Measurements from ENCODE around the gene PRKCZ.

DNA sequence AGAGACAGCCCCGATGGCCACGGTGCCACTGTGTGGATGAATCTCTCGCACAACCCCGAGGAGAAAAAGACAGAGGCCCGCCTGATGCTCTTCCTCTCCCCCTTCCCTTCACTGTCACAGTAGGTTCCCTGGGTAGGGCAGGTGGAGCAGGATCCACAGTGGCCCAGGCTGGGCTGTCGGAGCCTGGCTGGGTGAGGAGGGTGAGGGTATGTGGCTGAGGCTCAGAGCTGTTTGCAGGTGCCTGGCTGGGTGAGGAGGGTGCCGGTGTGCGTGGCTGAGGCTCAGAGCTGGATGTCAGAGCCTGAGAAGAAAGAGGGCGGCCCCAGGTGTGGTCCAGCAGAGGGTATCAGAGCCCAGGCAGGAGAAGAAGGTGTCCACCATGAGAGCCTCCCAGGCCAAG lies 49.4 kb upstream of the PRKCZ start:
- TF ChIP-seq CTCF (conservative IDR thresholded peaks at IDR 0.05; ENCODE audit: low read depth, low read length): no peak
- no peak for TF ChIP-seq EZH2 (IDR thresholded peaks at IDR 0.05; ENCODE audit: borderline replicate concordance, low read depth, low read length, poor library complexity, severe bottlenecking)
